HUES6 (cell line): ENCODE measurements around the gene SCEL.
"Not testable (repeated sequence)": the region's sequence is repeated elsewhere in the genome, so short reads cannot be mapped to it uniquely, and the experiment has no call there.

Source experiments
- H3K27ac ChIP-seq: 2 replicates; pipeline ENCODE4 v1.7.0; 2013; ENCODE audit warnings: low read depth, mild to moderate bottlenecking, low read length, inconsistent platforms
- H3K27me3 ChIP-seq: 2 replicates; pipeline ENCODE4 v1.6.1; 2013; ENCODE audit warnings: low read length; ENCODE audit not compliant: control insufficient read depth, insufficient read depth
- H3K36me3 ChIP-seq: 2 replicates; pipeline ENCODE4 v1.6.1; 2013; ENCODE audit warnings: low read length; ENCODE audit not compliant: control insufficient read depth, insufficient read depth
- H3K4me1 ChIP-seq: 2 replicates; pipeline ENCODE4 v1.6.1; 2013; ENCODE audit warnings: low read length; ENCODE audit not compliant: control insufficient read depth, insufficient read depth
- H3K4me3 ChIP-seq: 2 replicates; pipeline ENCODE4 v1.5.1; 2013; ENCODE audit warnings: low read depth, low read length
- H3K9ac ChIP-seq: one replicate; pipeline ENCODE4 v1.6.1; 2013; ENCODE audit warnings: mild to moderate bottlenecking, low read length
- H3K9me3 ChIP-seq: 2 replicates; pipeline ENCODE4 v1.6.1; 2013; ENCODE audit warnings: low read depth, low read length; ENCODE audit not compliant: control insufficient read depth, insufficient read depth

Gene SCEL

DNA sequence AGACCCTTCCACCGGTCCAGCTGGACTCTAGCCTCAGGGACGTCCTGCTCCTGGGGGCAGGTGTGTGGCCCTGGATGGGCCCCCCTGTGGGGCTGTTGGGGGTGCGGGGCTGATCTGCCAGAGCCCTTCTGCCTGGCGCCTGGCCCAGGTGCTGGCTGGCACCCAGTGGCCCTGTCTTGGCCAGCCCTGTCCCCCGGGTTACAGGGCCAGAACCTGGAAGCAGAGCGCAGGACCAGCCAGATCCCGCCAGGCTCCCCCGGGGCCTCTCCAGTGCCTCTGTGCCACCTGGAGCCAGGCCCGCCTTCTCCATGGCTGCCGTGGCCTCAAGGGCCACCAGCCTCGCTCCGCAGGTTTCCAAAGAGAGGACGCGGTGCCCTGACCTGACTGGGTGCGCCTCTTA is 127.3 kb downstream of the SCEL start:
- H3K36me3 ChIP-seq, H3K27ac ChIP-seq, H3K9ac ChIP-seq, H3K4me1 ChIP-seq, H3K4me3 ChIP-seq, H3K27me3 ChIP-seq: not testable (repeated sequence)
- H3K9me3 ChIP-seq: peaks cover 15% of the 10 kb centered on the region

DNA sequence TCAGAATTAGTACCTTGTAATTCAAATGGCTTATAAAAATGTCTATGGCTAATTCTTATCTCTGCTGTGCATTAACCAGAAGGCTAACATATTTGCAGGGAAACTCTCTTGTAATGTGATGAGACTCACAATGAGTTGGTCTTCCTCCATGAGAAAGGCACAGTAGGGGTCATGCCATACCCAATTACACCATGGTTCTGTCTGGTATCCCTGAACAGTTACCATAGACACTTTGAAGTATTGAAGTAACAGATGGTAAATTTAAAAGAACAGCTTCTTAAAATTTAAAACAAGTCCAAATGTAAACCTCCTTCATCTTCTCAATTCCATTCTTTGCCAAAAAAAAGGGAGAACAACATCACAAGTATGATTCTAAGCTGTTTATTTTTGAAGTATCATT is 139.3 kb downstream of the SCEL start:
- Histone ChIP-seq H3K36me3 (no peaks in the 10 kb centered on the region), H3K27me3 (no peaks in the 10 kb centered on the region), H3K4me3 (no peak overlapping the region), H3K9ac (no peak overlapping the region), H3K27ac (no peak overlapping the region), H3K4me1 (no peaks in the 10 kb centered on the region; the same call in 1 of the 2 replicates), H3K9me3 (peaks cover 6% of the 10 kb centered on the region; the same call in 1 of the 2 replicates)

GRCh38 chr13:77678691-77679235 is 143.3 kb downstream of the SCEL start:
- H3K9ac ChIP-seq: no peak overlapping the region
- no peak overlapping the region for H3K4me3 ChIP-seq
- peaks cover 6% of the 10 kb centered on the region; the same call in 1 of the 2 replicates for H3K9me3 ChIP-seq
- no peaks in the 10 kb centered on the region for H3K36me3 ChIP-seq
- H3K27ac ChIP-seq: no peak overlapping the region
- no peaks in the 10 kb centered on the region for H3K27me3 ChIP-seq
- no peaks in the 10 kb centered on the region; the same call in 1 of the 2 replicates for H3K4me1 ChIP-seq

DNA sequence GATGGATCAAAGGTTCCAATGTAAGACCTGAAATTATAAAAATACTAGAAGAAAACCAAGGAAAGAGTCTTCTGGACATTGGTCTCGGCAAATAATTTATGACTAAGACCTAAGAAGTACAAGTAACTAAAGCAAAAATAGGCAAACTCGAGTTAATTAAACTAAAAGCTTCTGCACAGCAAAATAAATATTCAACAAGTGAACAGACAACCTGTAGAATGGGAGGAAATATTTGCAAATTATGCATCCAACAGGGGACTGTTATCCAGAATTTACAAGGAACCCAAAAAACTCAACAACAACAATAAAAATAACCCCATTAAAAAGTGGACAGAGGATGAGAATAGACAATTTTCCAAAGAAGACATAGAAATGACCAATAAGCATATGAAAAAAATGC is 152.3 kb downstream of the SCEL start:
- no peak overlapping the region for H3K9ac ChIP-seq
- no peaks in the 10 kb centered on the region for H3K9me3 ChIP-seq
- no peaks in the 10 kb centered on the region for H3K27me3 ChIP-seq
- H3K27ac ChIP-seq: no peak overlapping the region
- no peaks in the 10 kb centered on the region for H3K36me3 ChIP-seq
- H3K4me3 ChIP-seq: no peak overlapping the region
- no peaks in the 10 kb centered on the region for H3K4me1 ChIP-seq

GRCh38 chr13:77691871-77692270 is 156.4 kb downstream of the SCEL start:
- Histone ChIP-seq H3K9ac (no peak overlapping the region), H3K27ac (no peak overlapping the region), H3K36me3 (no peaks in the 10 kb centered on the region), H3K9me3 (no peaks in the 10 kb centered on the region), H3K4me1 (peaks cover 11% of the 10 kb centered on the region), H3K4me3 (no peak overlapping the region), H3K27me3 (peaks cover 17% of the 10 kb centered on the region)

- Histone ChIP-seq H3K9me3 (no peaks in the 10 kb centered on the region), H3K27ac (no peak overlapping the region), H3K36me3 (no peaks in the 10 kb centered on the region), H3K4me3 (no peak overlapping the region), H3K4me1 (peaks cover 12% of the 10 kb centered on the region), H3K9ac (no peak overlapping the region), H3K27me3 (peaks cover 21% of the 10 kb centered on the region)
Observed at GRCh38 chr13:77692746-77693448, 157.4 kb downstream of the SCEL start.

- no peak overlapping the region for H3K4me3 ChIP-seq
- no peaks in the 10 kb centered on the region for H3K36me3 ChIP-seq
- H3K27me3 ChIP-seq: peaks cover 21% of the 10 kb centered on the region
- no peaks in the 10 kb centered on the region for H3K9me3 ChIP-seq
- H3K9ac ChIP-seq: no peak overlapping the region
- peaks cover 12% of the 10 kb centered on the region for H3K4me1 ChIP-seq
- H3K27ac ChIP-seq: no peak overlapping the region
Observed at GRCh38 chr13:77693449-77693940, 158.0 kb downstream of the SCEL start.
